HG03378 (cell line): Measurements from ENCODE around the gene ILKAP.

ENCODE experiments used
- ATAC-seq: cut with Tn5 transposase; IDR thresholded peaks from one replicate; pipeline ENCODE4 v1.9.1; 2021; ENCODE audit warnings: mild to moderate bottlenecking, moderate library complexity; ENCODE audit not compliant: unreplicated experiment

ILKAP gene

DNA sequence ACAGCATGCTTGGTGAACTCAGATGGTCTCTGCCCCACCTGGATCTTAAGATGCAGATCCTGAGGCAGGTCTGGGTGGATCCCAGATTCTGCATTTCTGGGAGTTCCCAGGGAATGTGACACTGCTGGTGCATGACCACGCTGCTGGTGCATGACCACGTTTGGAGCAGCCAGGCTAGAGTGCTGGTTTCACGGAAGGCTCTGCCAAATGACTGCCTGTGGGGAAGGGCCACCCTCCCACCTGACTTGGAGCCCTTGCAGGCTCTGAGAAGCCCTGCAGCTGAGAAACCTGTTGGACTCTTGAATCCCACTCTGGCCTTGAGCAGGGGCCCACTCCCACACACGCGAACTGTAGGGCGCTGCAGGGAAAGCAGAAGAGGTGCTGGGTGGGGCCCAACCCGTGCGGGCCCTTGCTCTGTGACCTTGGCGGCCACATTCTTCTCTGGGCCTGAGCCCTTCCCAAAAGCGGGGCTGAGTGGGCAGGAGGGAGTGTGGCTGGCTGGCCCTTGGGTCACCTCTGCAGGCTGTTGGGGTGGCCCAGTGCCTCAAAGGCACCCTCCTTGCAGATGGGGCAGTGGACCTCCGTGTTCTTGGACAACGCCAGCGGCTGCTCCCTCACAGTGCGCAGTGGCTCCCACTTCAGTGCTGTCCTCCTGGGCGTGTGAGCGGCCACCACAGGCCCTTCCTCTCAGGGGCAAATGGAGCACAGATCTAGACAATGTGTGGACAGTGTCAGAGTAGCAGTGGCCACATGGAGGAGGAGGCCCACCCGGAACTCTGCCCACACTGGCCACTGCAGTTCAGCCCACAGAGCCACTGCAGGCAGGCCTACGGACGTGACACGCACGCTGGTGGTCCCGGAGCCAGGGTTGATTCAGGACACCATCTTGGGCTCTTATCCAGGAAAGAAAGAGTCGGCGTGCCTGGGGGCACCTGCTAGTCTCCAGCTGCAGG, 36.8 kb downstream of the ILKAP start:
- no peak for ATAC-seq

DNA sequence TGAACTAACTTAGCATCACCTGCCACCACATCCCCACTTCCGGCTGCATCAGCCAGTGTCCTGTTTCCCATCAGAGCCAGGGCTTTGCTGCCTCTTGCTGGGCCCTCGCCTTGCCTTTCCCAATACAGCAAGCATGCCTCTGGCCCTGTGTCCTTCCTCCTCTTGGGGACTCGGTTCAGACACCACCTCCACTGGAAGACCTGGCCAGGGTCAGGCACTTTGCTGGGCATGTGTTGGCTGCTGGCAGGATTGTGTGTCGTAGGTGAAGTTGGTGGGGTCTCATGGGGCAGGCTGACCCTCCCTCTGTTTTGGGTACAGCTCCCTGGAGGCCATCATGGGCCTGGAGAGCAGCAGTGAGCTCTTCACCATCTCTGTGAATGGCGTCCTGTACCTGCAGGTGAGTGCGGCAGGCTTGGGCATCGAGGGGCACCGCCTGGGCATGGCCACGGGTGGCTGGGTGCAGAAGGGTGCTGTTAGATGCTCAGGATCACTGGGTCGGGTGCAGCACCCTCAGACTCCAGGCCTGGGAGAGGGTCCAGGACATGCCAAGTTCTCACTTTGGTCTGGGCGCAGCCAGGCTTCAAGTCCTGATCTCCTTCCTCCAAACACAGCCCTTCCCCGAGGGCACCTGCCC, 38.1 kb downstream of the ILKAP start:
- ATAC-seq = no peak

GRCh38 chr2:238164906-238165287, 38.6 kb downstream of the ILKAP start:
- ATAC-seq = no peak

GRCh38 chr2:238163481-238164198, 39.9 kb downstream of the ILKAP start:
- ATAC-seq = no peak

DNA sequence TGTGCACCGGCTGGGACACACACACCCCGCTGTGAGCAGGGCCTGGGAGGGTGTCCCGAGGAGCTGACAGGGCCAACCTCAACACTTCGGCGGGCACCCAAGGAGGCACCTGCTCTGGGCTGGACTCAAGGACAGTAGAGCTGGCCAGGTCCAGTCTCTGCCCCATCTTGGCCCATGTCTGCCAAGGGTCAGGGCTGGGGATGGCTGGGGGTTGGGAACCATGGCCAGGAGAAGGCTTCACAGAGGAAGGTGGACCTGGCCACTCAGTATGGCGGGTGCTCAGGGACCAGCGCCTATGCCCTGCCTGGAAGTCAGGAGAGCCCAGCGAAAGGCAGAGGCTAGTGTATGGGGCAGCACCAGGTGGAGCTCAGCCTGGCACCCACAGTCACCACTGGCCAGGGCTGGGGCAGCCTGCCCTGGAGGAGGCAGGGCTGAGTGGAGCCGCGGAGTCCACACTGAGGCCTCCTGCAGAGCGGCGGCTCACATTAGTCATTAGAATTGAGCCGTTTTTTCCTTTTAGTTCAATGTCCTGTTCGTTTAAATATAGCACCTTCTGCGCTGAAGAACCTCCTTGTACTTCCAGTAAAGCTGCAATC, 40.6 kb downstream of the ILKAP start:
- ATAC-seq = no peak

DNA sequence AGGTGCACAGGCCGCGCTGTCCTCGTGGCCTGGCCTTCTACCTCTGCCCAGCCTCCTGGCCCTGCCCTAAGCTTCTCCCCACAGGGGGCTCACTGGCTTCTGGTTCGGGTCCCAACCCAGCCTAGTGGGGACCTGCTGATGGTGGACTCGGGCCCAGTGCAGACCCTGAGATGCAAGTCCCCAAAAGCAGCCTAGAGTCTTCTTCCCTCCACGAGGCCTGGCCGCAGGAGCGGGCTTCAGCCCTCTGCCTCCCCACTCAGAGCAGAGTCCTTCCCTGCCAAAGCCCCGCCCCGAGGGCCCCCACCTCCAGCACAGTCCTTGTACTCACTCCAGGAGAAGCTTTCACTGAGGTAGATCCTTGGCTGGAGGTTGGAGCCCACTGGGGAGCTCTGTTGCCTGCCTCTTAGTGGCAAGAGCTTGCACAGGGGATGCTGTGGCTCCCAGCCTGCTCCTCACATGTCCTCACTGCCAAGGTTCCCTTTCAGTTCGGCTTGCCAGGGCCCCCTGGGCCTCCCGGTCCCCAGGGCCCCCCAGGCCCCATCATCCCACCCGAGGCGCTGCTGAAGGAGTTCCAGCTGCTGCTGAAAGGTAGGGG, 41.1 kb downstream of the ILKAP start:
- no peak for ATAC-seq

GRCh38 chr2:238161291-238162051, 42.0 kb downstream of the ILKAP start:
- ATAC-seq = no peak

GRCh38 chr2:238160206-238161129, 43.0 kb downstream of the ILKAP start:
- ATAC-seq = no peak

DNA sequence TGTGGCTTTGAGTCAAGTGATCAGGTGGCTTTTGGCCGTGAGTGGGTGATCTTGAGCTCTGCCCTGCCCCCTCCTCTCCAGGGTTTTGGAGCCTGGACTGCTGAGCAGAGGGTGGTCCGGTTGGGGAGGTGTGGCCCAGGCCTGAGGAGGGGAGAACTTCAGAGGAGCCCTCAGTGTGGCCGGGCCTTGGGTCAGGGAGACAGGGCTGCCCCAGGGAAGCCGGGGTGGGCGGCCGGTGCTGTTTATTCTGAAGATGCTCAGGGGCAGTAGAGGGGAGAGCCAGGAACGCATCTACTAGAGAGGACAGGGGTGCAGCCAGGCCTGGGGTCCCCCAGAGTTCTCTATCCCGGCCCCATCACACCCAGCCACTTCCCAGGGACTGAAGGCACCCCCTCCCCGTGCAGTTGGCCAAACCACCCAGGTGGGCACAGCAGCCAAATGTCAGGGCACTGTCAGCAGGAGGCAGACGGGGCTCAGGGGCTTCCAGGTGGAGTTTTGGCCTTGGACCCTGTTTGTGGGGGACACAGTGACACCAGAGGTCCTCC, 43.8 kb downstream of the ILKAP start:
- no peak for ATAC-seq

- ATAC-seq = no peak
Measured at GRCh38 chr2:238159071-238159539, 44.4 kb downstream of the ILKAP start.

GRCh38 chr2:238158509-238159070, 44.9 kb downstream of the ILKAP start, which contains the start of gene ERFE:
TSS of gene ERFE (plus strand) at chr2:238158970. CDS start at chr2:238159008, 38 bp downstream.
- no peak for ATAC-seq

DNA sequence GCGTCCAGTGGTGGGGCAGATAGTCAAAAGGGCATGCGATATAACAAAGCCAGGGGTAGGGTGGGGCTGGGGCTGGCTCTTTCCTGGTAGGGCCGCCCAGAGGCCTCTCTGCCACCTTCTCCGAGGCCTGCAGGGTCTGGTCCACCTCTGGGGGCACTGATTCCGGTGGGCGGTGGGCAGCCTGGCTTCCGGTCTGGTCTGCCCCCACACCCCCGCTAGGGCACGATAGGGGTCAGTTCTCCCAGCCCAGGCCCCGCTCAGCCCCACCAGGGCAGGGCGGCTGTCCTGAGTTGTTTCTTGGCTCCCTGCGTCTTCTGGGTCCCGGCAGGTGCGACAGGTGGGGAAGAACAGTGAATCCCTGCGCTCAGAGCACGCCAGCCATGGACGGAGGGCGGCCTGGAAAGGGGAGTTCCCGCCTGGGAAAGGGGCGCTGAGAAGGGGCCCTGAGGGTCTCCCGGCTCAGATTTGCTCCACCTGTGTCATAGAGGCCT, 45.4 kb downstream of the ILKAP start:
- ATAC-seq = no peak

- no peak for ATAC-seq
Measured at GRCh38 chr2:238157506-238158017, 45.9 kb downstream of the ILKAP start.

- no peak for ATAC-seq
Measured at GRCh38 chr2:238155761-238156694, 47.5 kb downstream of the ILKAP start.

GRCh38 chr2:238155051-238155760, 48.3 kb downstream of the ILKAP start:
- no peak for ATAC-seq

DNA sequence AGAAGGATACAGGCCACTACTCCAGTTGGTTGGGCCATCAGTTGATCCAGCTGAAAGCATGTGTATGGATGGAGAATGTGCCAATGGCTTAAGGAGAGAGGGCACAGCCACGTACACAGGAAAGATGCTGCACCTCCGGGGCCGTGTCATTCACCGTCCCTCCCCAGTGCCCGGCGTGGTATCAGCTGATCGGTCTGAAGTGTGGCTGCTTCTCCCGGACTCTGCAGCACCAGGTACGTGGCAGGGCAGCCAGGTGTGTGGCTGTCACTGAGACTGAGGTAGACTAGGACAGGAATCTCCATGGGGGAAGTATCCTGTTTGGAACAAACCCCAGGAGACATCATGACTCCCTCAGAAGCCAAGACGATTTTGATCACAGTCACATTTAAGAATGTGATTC, 48.9 kb downstream of the ILKAP start:
- ATAC-seq = no peak
